8988T (cell line): Measurements from ENCODE around the gene PRXL2B.
"Not testable (repeated sequence)": the region's sequence is repeated elsewhere in the genome, so short reads cannot be mapped to it uniquely, and the experiment has no call there.

Experiments
- DNase-seq: peaks from one replicate; pipeline ENCODE4 v3.0.0; 2011

PRXL2B gene

GRCh38 chr1:2564815-2565374 is 21.7 kb upstream of the PRXL2B start:
- DNase-seq = no peak

- DNase-seq = no peak
Measured at GRCh38 chr1:2566101-2567045, 20.2 kb upstream of the PRXL2B start.

GRCh38 chr1:2567083-2567679 is 19.4 kb upstream of the PRXL2B start:
- DNase-seq = no peak

GRCh38 chr1:2568187-2568816 is 18.3 kb upstream of the PRXL2B start:
- not testable (repeated sequence) for DNase-seq

GRCh38 chr1:2569060-2569459 is 17.5 kb upstream of the PRXL2B start:
- no peak for DNase-seq

- DNase-seq = not testable (repeated sequence)
Measured at GRCh38 chr1:2569703-2570102, 16.9 kb upstream of the PRXL2B start.

DNA sequence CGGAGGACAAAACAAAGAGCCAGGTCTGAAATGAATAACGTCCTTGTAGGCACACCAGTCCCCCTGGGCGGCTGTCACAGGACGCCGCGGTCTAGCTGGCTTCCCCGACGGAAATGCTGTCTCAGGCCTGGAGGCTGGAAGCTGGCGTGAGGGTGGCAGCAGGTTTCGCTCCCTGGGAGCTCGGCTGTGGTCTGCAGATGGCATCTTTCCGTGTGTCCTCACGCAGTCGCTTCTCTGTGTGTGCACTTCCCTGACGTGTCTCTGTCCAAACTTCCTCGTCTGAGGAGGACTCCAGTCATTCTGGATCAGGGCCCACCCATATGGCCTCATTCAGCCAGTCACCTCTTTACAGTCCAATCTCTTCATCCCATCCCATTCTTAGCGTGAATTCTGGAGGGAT is 16.2 kb upstream of the PRXL2B start:
- DNase-seq = no peak

GRCh38 chr1:2571348-2571747 is 15.2 kb upstream of the PRXL2B start:
- no peak for DNase-seq

DNA sequence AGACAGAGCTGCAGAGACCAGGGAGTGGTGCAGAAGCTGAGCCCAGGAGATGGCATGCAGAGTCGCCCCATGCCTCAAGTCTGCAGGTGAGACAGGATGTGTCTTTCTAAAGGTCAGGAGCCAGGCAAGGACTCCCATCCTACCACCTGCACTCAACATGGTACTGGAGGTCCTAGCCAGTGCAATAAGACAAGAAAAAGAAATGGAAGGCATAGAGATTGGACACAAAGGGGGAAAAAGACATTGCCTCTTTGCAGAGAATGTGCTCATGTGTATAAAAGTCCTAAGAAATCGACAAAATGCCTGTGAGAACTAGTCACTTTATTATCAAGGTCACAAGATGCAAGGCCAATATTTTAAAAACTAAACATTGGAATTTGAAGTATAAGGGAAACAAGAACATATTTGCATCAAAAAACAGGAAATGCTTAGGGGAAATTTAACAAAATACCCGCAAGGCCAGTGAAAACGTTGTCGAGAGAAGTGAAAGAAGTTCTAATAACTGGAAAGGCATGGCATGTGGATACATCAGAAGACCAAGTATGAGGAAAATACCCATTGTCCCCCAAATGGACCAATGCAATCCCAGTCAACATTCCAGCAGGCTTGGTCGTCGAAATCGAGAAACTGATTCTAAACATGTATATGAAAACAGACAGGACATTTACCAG is 13.2 kb upstream of the PRXL2B start:
- no peak for DNase-seq

GRCh38 chr1:2574350-2574749 is 12.2 kb upstream of the PRXL2B start:
- DNase-seq = no peak

- no peak for DNase-seq
Measured at GRCh38 chr1:2575801-2576663, 10.5 kb upstream of the PRXL2B start.

- not testable (repeated sequence) for DNase-seq
Measured at GRCh38 chr1:2577565-2578075, 9.0 kb upstream of the PRXL2B start.

GRCh38 chr1:2578758-2579118 is 7.8 kb upstream of the PRXL2B start:
- no peak for DNase-seq

GRCh38 chr1:2580691-2581090 is 5.9 kb upstream of the PRXL2B start:
- DNase-seq = no peak

DNA sequence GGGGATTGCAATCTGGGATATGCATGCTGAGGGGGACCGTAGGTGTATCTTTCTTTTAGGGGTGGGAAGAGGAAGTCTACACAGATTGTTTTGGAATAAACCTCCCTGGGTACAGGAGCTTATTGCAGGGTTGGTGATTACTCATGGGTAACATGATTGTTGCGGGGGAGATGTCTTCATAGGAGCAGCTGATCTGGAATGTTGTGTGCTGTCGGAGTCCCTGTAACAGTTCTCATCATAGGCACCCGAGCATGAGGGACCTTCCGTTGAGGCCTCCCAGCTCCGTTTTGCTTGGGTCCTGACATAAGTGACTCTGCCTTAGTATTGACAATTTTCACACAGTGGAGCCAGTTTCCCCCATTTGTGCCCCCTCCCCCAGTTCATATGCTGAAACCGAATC is 4.2 kb upstream of the PRXL2B start:
- no peak for DNase-seq

GRCh38 chr1:2583331-2583791 is 3.2 kb upstream of the PRXL2B start:
- DNase-seq = no peak

DNA sequence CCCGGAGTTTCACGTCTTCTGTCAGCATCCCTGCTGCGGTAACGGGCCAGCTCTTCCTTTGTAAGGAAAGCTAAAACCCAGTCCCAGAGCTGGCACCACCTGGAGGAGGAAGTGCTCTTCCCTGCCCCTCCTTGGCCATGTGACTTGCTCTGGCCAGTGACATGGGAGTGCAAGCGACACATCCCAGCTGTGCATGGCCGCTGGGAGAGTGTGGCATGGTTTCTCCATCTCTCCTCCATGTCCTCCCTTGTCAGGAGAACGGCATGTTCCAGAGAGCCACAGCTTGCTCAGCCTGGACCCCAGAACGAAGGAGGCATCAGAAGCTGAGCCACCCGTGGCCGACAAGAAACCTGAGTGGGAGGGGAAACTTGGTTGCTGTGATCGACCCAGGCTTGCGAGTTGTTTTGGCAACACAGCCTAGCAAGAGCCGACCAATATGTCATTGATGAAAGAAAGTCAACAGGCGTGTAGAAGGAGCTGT is 2.7 kb upstream of the PRXL2B start:
- no peak for DNase-seq

DNA sequence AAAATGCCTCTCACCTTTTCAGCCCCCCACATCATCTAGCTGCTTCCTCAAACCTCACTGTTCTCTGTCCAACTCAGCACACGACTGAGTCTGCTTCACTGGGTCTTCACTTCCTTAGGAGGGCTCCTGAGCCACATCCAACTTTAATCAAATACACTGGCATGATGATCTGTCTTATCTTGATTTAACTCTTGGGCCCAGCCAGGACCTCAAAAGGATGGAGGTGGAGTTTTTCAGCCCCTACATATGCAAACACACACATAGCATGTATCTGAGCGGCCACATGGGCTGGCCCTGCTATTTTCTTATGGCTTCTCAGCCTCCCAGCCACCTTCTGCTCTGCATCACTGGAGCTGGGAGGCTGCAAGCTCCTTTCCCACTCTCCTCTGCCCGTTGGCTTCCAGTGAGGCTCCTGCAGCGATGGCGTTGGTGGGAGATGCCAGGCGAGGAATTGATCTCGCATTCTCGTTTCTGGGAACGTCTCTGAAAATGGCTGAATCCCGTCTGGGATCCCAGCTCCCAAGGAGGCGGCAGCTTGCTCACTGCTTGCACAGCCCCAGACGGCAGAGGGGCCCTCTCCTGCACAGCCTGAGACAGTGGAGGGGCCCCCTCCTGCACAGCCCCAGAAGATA is 1.8 kb upstream of the PRXL2B start:
- DNase-seq = no peak

- DNase-seq = no peak
Measured at GRCh38 chr1:2585318-2586092, 1.1 kb upstream of the PRXL2B start.
